SK-N-SH treated with all-trans-retinoic acid at 6 μM for 48 hours (cell line): ENCODE results near the gene SPAM1.

ENCODE experiments used
- ATAC-seq: fragments of 200-7000 bp; cut with Tn5 transposase; 3 replicates; pipeline ENCODE4 v1.9.1; 2020; ENCODE audit warnings: mild to moderate bottlenecking, moderate library complexity
- ARNTL ChIP-seq: fragments of 450-650 bp; formaldehyde crosslinking; IDR thresholded peaks from 2 replicates; pipeline ENCODE4 v1.5.0; 2020; ENCODE audit warnings: low read depth, mild to moderate bottlenecking, moderate library complexity, borderline replicate concordance
- CREB5 ChIP-seq: fragments of 250-450 bp; sonication (Bioruptor Pico); IDR thresholded peaks from 2 replicates; pipeline ENCODE4 v1.5.1; 2020; ENCODE audit warnings: low read depth, mild to moderate bottlenecking, moderate library complexity
- CSDC2 ChIP-seq: fragments of 250-450 bp; sonication (Bioruptor Pico); IDR thresholded peaks from 2 replicates; pipeline ENCODE4 v1.5.0; 2020; ENCODE audit warnings: mild to moderate bottlenecking, moderate library complexity
- CSRNP3 ChIP-seq: fragments of 250-450 bp; sonication (Bioruptor Pico); IDR thresholded peaks from 2 replicates; pipeline ENCODE4 v1.5.1; 2021; ENCODE audit warnings: mild to moderate bottlenecking, moderate library complexity
- ESRRG ChIP-seq: fragments of 250-450 bp; sonication (Bioruptor Pico); IDR thresholded peaks from 2 replicates; pipeline ENCODE4 v1.6.1; 2021; ENCODE audit warnings: mild to moderate bottlenecking
- GLIS3 ChIP-seq: fragments of 250-450 bp; sonication (Bioruptor Pico); IDR thresholded peaks from 2 replicates; pipeline ENCODE4 v1.5.0; 2020; ENCODE audit warnings: mild to moderate bottlenecking, moderate library complexity
- ISL1 ChIP-seq: fragments of 250-450 bp; sonication (Bioruptor Pico); IDR thresholded peaks from 2 replicates; pipeline ENCODE4 v2.1.2; 2022; ENCODE audit warnings: mild to moderate bottlenecking, moderate library complexity
- OSR1 ChIP-seq: fragments of 250-450 bp; sonication (Bioruptor Pico); IDR thresholded peaks from 2 replicates; pipeline ENCODE4 v1.8.0; 2022; ENCODE audit warnings: moderate library complexity, mild to moderate bottlenecking, inconsistent platforms
- PATZ1 ChIP-seq: fragments of 250-450 bp; sonication (Bioruptor Pico); IDR thresholded peaks from 2 replicates; pipeline ENCODE4 v1.8.0; 2020; ENCODE audit warnings: mild to moderate bottlenecking, moderate library complexity, borderline replicate concordance
- POU6F1 ChIP-seq: fragments of 250-450 bp; sonication (Bioruptor Pico); IDR thresholded peaks from 2 replicates; pipeline ENCODE4 v1.8.0; 2021; ENCODE audit warnings: low read depth, mild to moderate bottlenecking, moderate library complexity, borderline replicate concordance
- PPARA ChIP-seq: fragments of 250-450 bp; sonication (Bioruptor Pico); IDR thresholded peaks from 2 replicates; pipeline ENCODE4 v1.5.0; 2020; ENCODE audit warnings: mild to moderate bottlenecking, borderline replicate concordance
- RARB ChIP-seq: fragments of 250-450 bp; sonication (Bioruptor Pico); IDR thresholded peaks from 2 replicates; pipeline ENCODE4 v1.8.0; 2021; ENCODE audit warnings: mild to moderate bottlenecking, moderate library complexity
- SNAI2 ChIP-seq: fragments of 250-450 bp; sonication (Bioruptor Pico); IDR thresholded peaks from 2 replicates; pipeline ENCODE4 v1.5.0; 2020; ENCODE audit warnings: mild to moderate bottlenecking, moderate library complexity
- TCF4 ChIP-seq: fragments of 250-450 bp; sonication (Bioruptor Pico); IDR thresholded peaks from 2 replicates; pipeline ENCODE4 v1.8.0; 2021; ENCODE audit warnings: mild to moderate bottlenecking, moderate library complexity, borderline replicate concordance
- TOX ChIP-seq: fragments of 250-450 bp; sonication (Bioruptor Pico); IDR thresholded peaks from 2 replicates; pipeline ENCODE4 v1.8.0; 2021; ENCODE audit warnings: mild to moderate bottlenecking, moderate library complexity, borderline replicate concordance
- TSHZ2 ChIP-seq: fragments of 250-450 bp; sonication (Bioruptor Pico); IDR thresholded peaks from 2 replicates; pipeline ENCODE4 v1.5.0; 2020; ENCODE audit warnings: mild to moderate bottlenecking, moderate library complexity
- ZC3H10 ChIP-seq: fragments of 250-450 bp; sonication (Bioruptor Pico); IDR thresholded peaks from 2 replicates; pipeline ENCODE4 v1.5.1; 2021; ENCODE audit warnings: mild to moderate bottlenecking, moderate library complexity
- ZFP3 ChIP-seq: fragments of 250-450 bp; sonication (Bioruptor Pico); IDR thresholded peaks from 2 replicates; pipeline ENCODE4 v1.5.0; 2020; ENCODE audit warnings: mild to moderate bottlenecking, moderate library complexity
- ZFP30 ChIP-seq: fragments of 450-650 bp; formaldehyde crosslinking; IDR thresholded peaks from 2 replicates; pipeline ENCODE4 v1.5.0; 2022; ENCODE audit warnings: mild to moderate bottlenecking, moderate library complexity
- ZNF70 ChIP-seq: fragments of 450-650 bp; formaldehyde crosslinking; IDR thresholded peaks from 2 replicates; pipeline ENCODE4 v1.5.0; 2020; ENCODE audit warnings: mild to moderate bottlenecking, moderate library complexity
- ZNF8 ChIP-seq: fragments of 450-650 bp; formaldehyde crosslinking; IDR thresholded peaks from 2 replicates; pipeline ENCODE4 v1.5.0; 2020; ENCODE audit warnings: mild to moderate bottlenecking, moderate library complexity

The SPAM1 gene

GRCh38 chr7:123924941-123925340, at the start of gene SPAM1:
Gene SPAM1 (plus strand): TSS chr7:123925241. CDS start chr7:123953571, 28,330 bp downstream.
- no peak for ATAC-seq
- no peak for TF ChIP-seq ZNF8 (CRISPR knock-in tag)
- no peak for TF ChIP-seq ZFP3 (CRISPR knock-in tag)
- no peak for TF ChIP-seq POU6F1 (CRISPR knock-in tag)
- TF ChIP-seq PATZ1, result no peak
- no peak for TF ChIP-seq ZFP30
- TF ChIP-seq ZC3H10 (CRISPR knock-in tag), result no peak
- TF ChIP-seq CSRNP3, result no peak
- no peak for TF ChIP-seq PPARA (CRISPR knock-in tag)
- TF ChIP-seq TCF4 (CRISPR knock-in tag), result no peak
- no peak for TF ChIP-seq GLIS3
- no peak for TF ChIP-seq ISL1 (CRISPR knock-in tag)
- no peak for TF ChIP-seq SNAI2 (CRISPR knock-in tag)
- no peak for TF ChIP-seq RARB
- TF ChIP-seq TOX (CRISPR knock-in tag), result no peak
- no peak for TF ChIP-seq ZNF70 (CRISPR knock-in tag)
- TF ChIP-seq ESRRG (CRISPR knock-in tag), result no peak
- no peak for TF ChIP-seq TSHZ2
- no peak for TF ChIP-seq OSR1 (CRISPR knock-in tag)
- TF ChIP-seq ARNTL (CRISPR knock-in tag), result no peak
- TF ChIP-seq CSDC2 (CRISPR knock-in tag), result no peak
- TF ChIP-seq, all 23 proteins: peak for 0

- TF ChIP-seq CREB5 (CRISPR knock-in tag) (no peak), ISL1 (CRISPR knock-in tag) (peak; percentile 56; the same call in 1 of the 2 replicates)
- no peak for ATAC-seq
Observed at GRCh38 chr7:123876557-123877256, 48.3 kb upstream of the SPAM1 start.

- no peak for ATAC-seq
Observed at GRCh38 chr7:123879628-123880027, 45.4 kb upstream of the SPAM1 start.

More at GRCh38 chr7:123879628-123880027, 45.4 kb upstream of the SPAM1 start:
- TF ChIP-seq GLIS3 (no peak), ISL1 (CRISPR knock-in tag) (peak; percentile 24; the same call in 1 of the 2 replicates)
